OCI-LY7 (cell line): ENCODE results near the gene FHOD3. TPM values are rescaled to one million over a fixed set of nuclear protein-coding genes. Genes with fewer than 3 reads are reported as not detected.

Experiments
- BruUV-seq: library from RNA; stranded (reverse); fragments of 400-500 nt; replicated peaks from 2 replicates; lab custom pipeline; 2021; lab: Mats Ljungman, UMichigan
- CTCF ChIA-PET: fragments of 300-600 bp; sonication (Branson Sonifier 250); formaldehyde crosslinking; loops from one replicate; lab custom pipeline; 2022; ENCODE audit warnings: antibody characterized with exemption; ENCODE audit not compliant: unreplicated experiment; lab: Charles Lee
- POLR2A ChIA-PET: fragments of 300-600 bp; sonication (Branson Sonifier 250); formaldehyde crosslinking; loops from one replicate; lab custom pipeline; 2022; ENCODE audit warnings: antibody characterized with exemption; lab: Charles Lee
- DNase-seq: peaks from one replicate; pipeline ENCODE4 v3.0.0-alpha.2; 2015; ENCODE audit warnings: low spot score
- H2AFZ ChIP-seq: fragments of 200-600 bp; sonication (generic), shearing (Covaris generic); 2 replicates; pipeline ENCODE4 v1.6.1; 2014; ENCODE audit warnings: mild to moderate bottlenecking, antibody characterized with exemption, low read length, moderate library complexity
- H3K27ac ChIP-seq: fragments of 200-600 bp; sonication (generic); 2 replicates; pipeline ENCODE4 v1.5.1; 2014; ENCODE audit warnings: mixed run types, low read depth, mild to moderate bottlenecking, moderate library complexity, low read length, inconsistent platforms; ENCODE audit not compliant: poor library complexity, severe bottlenecking
- H3K36me3 ChIP-seq: fragments of 200-600 bp; sonication (generic); 2 replicates; pipeline ENCODE4 v1.6.1; 2014; ENCODE audit warnings: mild to moderate bottlenecking, antibody characterized with exemption, low read length, moderate library complexity, mixed read lengths; ENCODE audit not compliant: insufficient read depth
- H3K4me1 ChIP-seq: fragments of 200-600 bp; sonication (generic); 2 replicates; pipeline ENCODE4 v1.5.1; 2014; ENCODE audit warnings: mild to moderate bottlenecking, low read length; ENCODE audit not compliant: insufficient read depth, poor library complexity, severe bottlenecking
- H3K4me2 ChIP-seq: fragments of 200-600 bp; sonication (generic); 2 replicates; pipeline ENCODE4 v1.6.1; 2014; ENCODE audit warnings: mild to moderate bottlenecking, low read length
- H3K4me3 ChIP-seq: fragments of 200-600 bp; sonication (generic); 2 replicates; pipeline ENCODE4 v1.5.1; 2014; ENCODE audit warnings: mild to moderate bottlenecking, low read depth, low read length; ENCODE audit not compliant: poor library complexity, severe bottlenecking
- H3K79me2 ChIP-seq: fragments of 200-600 bp; sonication (generic); 2 replicates; pipeline ENCODE4 v1.6.1; 2016; ENCODE audit warnings: low read depth, mild to moderate bottlenecking, low read length, moderate library complexity, mixed read lengths; ENCODE audit not compliant: insufficient read depth
- H3K9me2 ChIP-seq: fragments of 200-600 bp; sonication (generic); 2 replicates; pipeline ENCODE4 v1.6.1; 2016; ENCODE audit warnings: mild to moderate bottlenecking, low read length, mixed read lengths; ENCODE audit not compliant: insufficient read depth
- H3K9me3 ChIP-seq: fragments of 200-600 bp; sonication (generic); 2 replicates; pipeline ENCODE4 v1.6.1; 2014; ENCODE audit warnings: mild to moderate bottlenecking, mixed run types, low read length, mixed read lengths
- H4K20me1 ChIP-seq: fragments of 200-600 bp; sonication (generic); 2 replicates; pipeline ENCODE4 v1.6.1; 2014; ENCODE audit warnings: mild to moderate bottlenecking, antibody characterized with exemption, low read length, moderate library complexity, mixed read lengths; ENCODE audit not compliant: insufficient read depth
- EZH2phosphoT487 ChIP-seq: fragments of 200-600 bp; sonication (generic); IDR thresholded peaks from 2 replicates; pipeline ENCODE4 v1.6.1; 2018; ENCODE audit warnings: low read depth, borderline replicate concordance, mild to moderate bottlenecking, mixed run types, antibody characterized with exemption, low read length, moderate library complexity, mixed read lengths
- intact Hi-C: fragments of 100-400 bp; cut with micrococcal nuclease; formaldehyde crosslinking; loops from one replicate; pipeline ENCODE4 v1.10.0; 2022; ENCODE audit not compliant: unreplicated experiment
- total RNA-seq, 2 experiments: library from RNA; depleted of rRNA in 1 of 2; stranded (reverse); fragments of >200 nt in 1 of 2; shearing (Covaris generic) in 1 of 2; gene quantifications; 2 replicates each; pipeline ENCODE4 v1.2.3, GENCODE V29; 2014 to 2022
- TF ChIP-seq, protein P1 (sequence below): fragments of 200-600 bp; sonication (generic); conservative IDR thresholded peaks from 2 replicates; pipeline ENCODE4 v1.5.1; 2014; ENCODE audit warnings: mild to moderate bottlenecking, antibody characterized with exemption, low read length, moderate library complexity, mixed read lengths

Gene FHOD3
- total RNA-seq, 2 experiments from 2014 or later: 0.06 to 2.4 TPM

- TF ChIP-seq, protein P1, sequence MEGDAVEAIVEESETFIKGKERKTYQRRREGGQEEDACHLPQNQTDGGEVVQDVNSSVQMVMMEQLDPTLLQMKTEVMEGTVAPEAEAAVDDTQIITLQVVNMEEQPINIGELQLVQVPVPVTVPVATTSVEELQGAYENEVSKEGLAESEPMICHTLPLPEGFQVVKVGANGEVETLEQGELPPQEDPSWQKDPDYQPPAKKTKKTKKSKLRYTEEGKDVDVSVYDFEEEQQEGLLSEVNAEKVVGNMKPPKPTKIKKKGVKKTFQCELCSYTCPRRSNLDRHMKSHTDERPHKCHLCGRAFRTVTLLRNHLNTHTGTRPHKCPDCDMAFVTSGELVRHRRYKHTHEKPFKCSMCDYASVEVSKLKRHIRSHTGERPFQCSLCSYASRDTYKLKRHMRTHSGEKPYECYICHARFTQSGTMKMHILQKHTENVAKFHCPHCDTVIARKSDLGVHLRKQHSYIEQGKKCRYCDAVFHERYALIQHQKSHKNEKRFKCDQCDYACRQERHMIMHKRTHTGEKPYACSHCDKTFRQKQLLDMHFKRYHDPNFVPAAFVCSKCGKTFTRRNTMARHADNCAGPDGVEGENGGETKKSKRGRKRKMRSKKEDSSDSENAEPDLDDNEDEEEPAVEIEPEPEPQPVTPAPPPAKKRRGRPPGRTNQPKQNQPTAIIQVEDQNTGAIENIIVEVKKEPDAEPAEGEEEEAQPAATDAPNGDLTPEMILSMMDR: no peak
- no peak for TF ChIP-seq EZH2phosphoT487
- DNase-seq: no peak
- POLR2A ChIA-PET: no interaction called here
- no peak overlapping the region for H3K4me3 ChIP-seq
- H2AFZ ChIP-seq: no peak overlapping the region
- H3K27ac ChIP-seq: no peak overlapping the region
- CTCF ChIA-PET: no interaction called here
- no peaks in the 10 kb centered on the region for H4K20me1 ChIP-seq
- BruUV-seq: no TSS peak
- no peaks in the 10 kb centered on the region for H3K9me3 ChIP-seq
- intact Hi-C loops: no loop called here
- no peak overlapping the region for H3K4me2 ChIP-seq
- no peaks in the 10 kb centered on the region for H3K4me1 ChIP-seq
- H3K79me2 ChIP-seq: no peaks in the 10 kb centered on the region
- H3K9me2 ChIP-seq: no peaks in the 10 kb centered on the region
- no peaks in the 10 kb centered on the region for H3K36me3 ChIP-seq
Observed at GRCh38 chr18:36592282-36592681, 294.8 kb downstream of the FHOD3 start.

- no peak for DNase-seq
- Histone ChIP-seq H3K9me3 (no peaks in the 10 kb centered on the region), H3K36me3 (no peaks in the 10 kb centered on the region), H3K4me3 (no peak overlapping the region), H4K20me1 (no peaks in the 10 kb centered on the region), H3K4me1 (no peaks in the 10 kb centered on the region), H3K9me2 (no peaks in the 10 kb centered on the region), H3K27ac (no peak overlapping the region), H2AFZ (no peak overlapping the region), H3K4me2 (no peak overlapping the region), H3K79me2 (no peaks in the 10 kb centered on the region)
- intact Hi-C loops: no loop called here
- POLR2A ChIA-PET: no interaction called here
- BruUV-seq: no TSS peak
- CTCF ChIA-PET: no interaction called here
- TF ChIP-seq, protein P1: no peak
- no peak for TF ChIP-seq EZH2phosphoT487
Observed at GRCh38 chr18:36593001-36593400, 295.5 kb downstream of the FHOD3 start.

GRCh38 chr18:36593641-36594040, 296.1 kb downstream of the FHOD3 start:
- H4K20me1 ChIP-seq: no peaks in the 10 kb centered on the region
- no peak overlapping the region for H3K4me3 ChIP-seq
- intact Hi-C loops: no loop called here
- no peaks in the 10 kb centered on the region for H3K79me2 ChIP-seq
- no peaks in the 10 kb centered on the region for H3K9me3 ChIP-seq
- DNase-seq: no peak
- no peaks in the 10 kb centered on the region for H3K9me2 ChIP-seq
- POLR2A ChIA-PET: no interaction called here
- CTCF ChIA-PET: no interaction called here
- no TSS peak for BruUV-seq
- H3K27ac ChIP-seq: no peak overlapping the region
- H3K4me1 ChIP-seq: no peaks in the 10 kb centered on the region
- no peak for TF ChIP-seq EZH2phosphoT487
- TF ChIP-seq, protein P1: no peak
- H3K36me3 ChIP-seq: no peaks in the 10 kb centered on the region
- no peak overlapping the region for H3K4me2 ChIP-seq
- H2AFZ ChIP-seq: no peak overlapping the region
